Fibroblast of gingiva (primary cell): ENCODE measurements around the gene UBALD1.
"Not testable (repeated sequence)": the region's sequence is repeated elsewhere in the genome, so short reads cannot be mapped to it uniquely, and the experiment has no call there.

Experiments
- DNase-seq: peaks from one replicate; pipeline ENCODE4 v3.0.0-alpha.2; 2011; ENCODE audit warnings: low read depth

UBALD1 gene

GRCh38 chr16:4597174-4597573, 17.5 kb downstream of the UBALD1 start:
- DNase-seq, result no peak

GRCh38 chr16:4594433-4595410, 20.0 kb downstream of the UBALD1 start:
- DNase-seq, result no peak

GRCh38 chr16:4593086-4593485, 21.6 kb downstream of the UBALD1 start:
- DNase-seq, result no peak

GRCh38 chr16:4591706-4592470, 22.8 kb downstream of the UBALD1 start:
- no peak for DNase-seq

GRCh38 chr16:4591191-4591590, 23.5 kb downstream of the UBALD1 start:
- no peak for DNase-seq

- no peak for DNase-seq
Observed at GRCh38 chr16:4588961-4589360, 25.7 kb downstream of the UBALD1 start.

GRCh38 chr16:4588386-4588785, 26.3 kb downstream of the UBALD1 start:
- no peak for DNase-seq

GRCh38 chr16:4586291-4586690, 28.4 kb downstream of the UBALD1 start:
- DNase-seq, result no peak

- no peak for DNase-seq
Observed at GRCh38 chr16:4583906-4584305, 30.8 kb downstream of the UBALD1 start.

- DNase-seq, result no peak
Observed at GRCh38 chr16:4580250-4580649, 34.4 kb downstream of the UBALD1 start.

GRCh38 chr16:4578961-4579530, 35.6 kb downstream of the UBALD1 start:
- no peak for DNase-seq

GRCh38 chr16:4576008-4576407, 38.7 kb downstream of the UBALD1 start:
- no peak for DNase-seq

- DNase-seq, result no peak
Observed at GRCh38 chr16:4574919-4575705, 39.6 kb downstream of the UBALD1 start.

GRCh38 chr16:4573926-4574325, 40.8 kb downstream of the UBALD1 start:
- not testable (repeated sequence) for DNase-seq

- no peak for DNase-seq
Observed at GRCh38 chr16:4572715-4573114, 42.0 kb downstream of the UBALD1 start.

GRCh38 chr16:4570688-4571321, 43.9 kb downstream of the UBALD1 start:
- no peak for DNase-seq

GRCh38 chr16:4570086-4570485, 44.6 kb downstream of the UBALD1 start:
- DNase-seq, result no peak

- DNase-seq, result no peak
Observed at GRCh38 chr16:4566144-4566543, 48.5 kb downstream of the UBALD1 start.

- DNase-seq, result no peak
Observed at GRCh38 chr16:4564661-4565267, 49.9 kb downstream of the UBALD1 start.

- DNase-seq, result no peak
Observed at GRCh38 chr16:4561596-4561995, 53.1 kb downstream of the UBALD1 start.
